OCI-M2 (cell line): ENCODE data around the gene RBM27.
"Not testable (repeated sequence)": the region's sequence is repeated elsewhere in the genome, so short reads cannot be mapped to it uniquely, and the experiment has no call there.

Experiments
- DNase-seq: peaks from one replicate; lab custom pipeline; 2025; ENCODE audit not compliant: unreplicated experiment; lab: John Stamatoyannopoulos, UW

The RBM27 gene

DNA sequence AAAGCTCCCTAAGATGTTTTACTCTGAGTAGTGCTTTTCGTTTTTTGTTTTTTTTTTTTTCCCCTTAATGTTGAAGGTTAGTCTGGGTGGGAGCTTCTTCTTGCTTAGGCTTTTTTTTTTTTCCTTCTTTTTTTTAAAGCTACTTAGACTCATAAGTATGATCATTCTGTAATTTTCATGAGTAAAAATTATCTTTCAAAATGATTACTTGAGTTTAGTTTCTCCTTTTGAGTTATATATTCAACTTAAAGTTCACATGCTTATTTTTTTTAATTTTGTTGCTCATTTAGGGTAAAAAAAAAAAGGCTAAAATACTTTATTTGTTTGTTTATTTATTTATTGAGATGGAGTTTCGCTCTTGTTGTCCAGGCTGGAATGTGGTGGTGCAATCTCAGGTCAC is 2.9 kb downstream of the RBM27 start:
- DNase-seq = no peak

DNA sequence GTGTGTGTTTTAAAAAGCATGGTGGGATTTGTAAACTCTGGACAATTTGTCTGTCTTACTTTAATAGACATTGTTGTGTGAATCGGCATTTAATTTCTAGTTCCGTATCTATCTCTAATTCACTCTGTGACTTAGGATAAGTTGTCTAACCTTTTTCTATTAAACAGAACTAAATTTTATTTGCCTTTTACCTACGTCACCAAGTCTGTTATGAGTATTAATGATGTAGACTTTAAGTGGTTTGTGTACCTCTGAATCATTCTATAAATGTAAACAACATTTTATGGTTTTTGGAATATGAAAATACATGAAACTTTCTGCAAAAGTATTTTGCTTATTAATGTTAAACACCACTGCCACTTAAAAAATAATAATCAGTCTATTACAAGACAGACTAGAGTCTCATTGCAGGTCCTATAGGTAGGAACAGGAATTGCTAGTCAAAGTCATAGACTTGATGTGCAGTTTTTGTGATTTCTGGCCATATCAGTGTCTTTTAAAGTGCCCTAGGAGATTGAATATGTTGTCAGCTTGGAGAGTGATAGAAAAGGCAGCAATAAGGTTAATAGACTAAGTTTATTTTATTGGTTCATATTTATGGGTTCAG is 5.6 kb downstream of the RBM27 start:
- DNase-seq = no peak

DNA sequence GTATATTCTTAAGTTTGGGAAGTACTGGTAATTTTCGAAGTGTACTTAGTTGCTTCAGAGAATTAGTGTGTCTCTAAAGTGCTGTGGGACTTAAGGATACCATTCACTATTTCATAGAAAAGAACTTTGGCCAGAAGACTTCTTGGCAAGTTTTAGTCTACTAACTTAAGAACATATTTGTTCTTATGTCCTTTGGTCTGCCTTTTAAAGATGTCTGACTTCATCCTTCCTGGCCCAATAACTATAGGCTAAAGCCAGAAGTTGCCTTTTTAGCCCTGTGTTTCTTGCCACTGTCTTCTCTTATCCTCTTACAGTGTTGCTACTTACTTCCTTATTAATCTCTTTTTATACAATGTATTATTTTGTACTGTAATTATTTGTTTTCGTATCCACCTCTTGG is 6.3 kb downstream of the RBM27 start:
- no peak for DNase-seq

- DNase-seq = not testable (repeated sequence)
Observed at GRCh38 chr5:146210810-146211209, 7.4 kb downstream of the RBM27 start.

- DNase-seq = no peak
Observed at GRCh38 chr5:146213210-146213826, 9.9 kb downstream of the RBM27 start.

GRCh38 chr5:146214881-146215280 is 11.5 kb downstream of the RBM27 start:
- DNase-seq = not testable (repeated sequence)

GRCh38 chr5:146218168-146218567 is 14.8 kb downstream of the RBM27 start:
- DNase-seq = no peak

DNA sequence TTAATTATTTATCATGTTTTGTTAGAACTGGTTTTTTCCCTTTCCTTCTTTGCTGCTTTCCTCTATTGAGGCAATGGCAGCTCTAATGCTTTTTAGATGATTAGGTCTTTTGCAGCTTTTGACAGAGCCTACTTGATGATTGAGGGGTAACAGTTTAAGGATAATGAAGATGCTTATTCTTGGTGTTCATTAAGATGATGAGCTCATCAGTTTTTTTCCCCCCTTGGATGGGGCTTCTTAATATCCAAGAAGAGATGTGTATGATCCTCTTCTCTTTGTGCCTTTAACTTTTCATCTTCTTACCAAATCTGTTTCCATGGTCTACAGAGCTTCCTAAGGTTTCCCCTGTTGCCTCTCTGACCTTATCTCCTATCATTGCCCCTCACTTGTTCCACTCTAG is 15.8 kb downstream of the RBM27 start:
- no peak for DNase-seq

DNA sequence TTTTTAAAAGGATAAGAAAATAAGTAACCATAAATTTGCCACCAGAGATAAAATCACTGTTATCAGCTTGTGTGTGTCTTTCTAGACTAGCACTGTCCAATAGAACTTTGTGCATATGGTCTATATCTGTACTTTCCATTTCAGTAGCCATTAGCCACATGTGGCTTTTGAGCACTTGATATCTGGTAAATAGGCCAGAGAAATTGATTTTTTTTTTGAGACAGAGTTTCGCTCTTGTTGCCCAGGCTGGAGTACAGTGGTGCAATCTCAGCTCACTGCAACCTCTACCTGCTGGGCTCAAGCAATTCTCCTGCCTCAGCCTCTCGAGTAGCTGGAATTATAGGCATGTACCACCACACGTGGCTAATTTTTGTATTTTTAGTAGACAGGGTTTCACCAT is 17.8 kb downstream of the RBM27 start:
- DNase-seq = no peak

GRCh38 chr5:146222005-146222404 is 18.6 kb downstream of the RBM27 start:
- DNase-seq = no peak

DNA sequence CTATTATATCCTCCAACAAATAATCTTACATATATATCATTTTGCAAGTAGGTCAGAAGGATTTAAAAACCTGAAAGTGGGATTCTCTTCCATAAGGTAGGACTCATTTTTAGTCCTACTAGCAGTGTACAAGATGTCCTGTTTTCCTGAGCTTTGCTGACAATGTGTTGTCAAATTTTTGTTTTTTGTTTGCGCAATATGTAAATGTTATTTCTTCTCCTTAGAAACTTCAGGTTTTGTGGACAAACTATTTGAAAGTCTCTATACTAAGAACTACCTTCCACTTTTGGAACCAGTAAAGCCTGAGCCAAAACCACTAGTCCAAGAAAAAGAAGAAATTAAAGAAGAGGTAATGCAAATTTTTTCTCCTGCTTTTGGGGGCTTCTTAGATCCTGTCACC is 19.8 kb downstream of the RBM27 start:
- no peak for DNase-seq

DNA sequence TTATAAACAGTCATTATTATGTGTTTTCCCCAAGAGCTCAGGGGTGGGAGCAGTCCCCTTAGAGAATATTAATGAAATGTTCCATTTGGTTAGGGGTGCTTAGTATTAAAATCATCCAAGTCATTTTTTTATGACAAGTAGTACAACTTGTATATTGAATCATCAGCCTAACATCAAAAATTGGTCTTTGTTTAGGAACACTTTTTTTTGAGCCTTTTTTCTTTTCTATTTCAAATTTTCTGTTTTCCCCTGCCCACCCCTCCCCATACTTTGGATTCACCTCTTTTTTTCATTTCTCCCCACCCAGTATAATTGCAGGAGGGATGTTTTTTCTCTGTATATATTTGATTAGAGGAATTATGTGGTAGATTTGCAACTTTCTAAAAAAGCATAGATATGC is 25.8 kb downstream of the RBM27 start:
- DNase-seq = no peak

GRCh38 chr5:146232223-146232622 is 28.8 kb downstream of the RBM27 start:
- DNase-seq = no peak

DNA sequence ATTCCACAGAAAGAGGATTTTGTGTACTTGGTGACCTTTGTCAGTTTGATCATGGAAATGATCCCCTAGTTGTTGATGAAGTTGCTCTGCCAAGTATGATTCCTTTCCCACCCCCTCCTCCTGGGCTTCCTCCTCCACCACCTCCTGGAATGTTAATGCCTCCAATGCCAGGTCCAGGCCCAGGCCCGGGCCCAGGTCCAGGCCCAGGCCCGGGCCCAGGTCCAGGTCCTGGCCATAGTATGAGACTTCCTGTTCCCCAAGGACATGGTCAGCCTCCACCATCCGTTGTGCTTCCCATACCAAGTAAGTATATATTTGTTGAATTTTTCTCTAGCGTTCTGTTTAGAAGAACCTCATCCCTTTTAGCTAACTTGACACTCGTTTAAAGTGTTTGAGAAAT is 30.0 kb downstream of the RBM27 start:
- DNase-seq = no peak

DNA sequence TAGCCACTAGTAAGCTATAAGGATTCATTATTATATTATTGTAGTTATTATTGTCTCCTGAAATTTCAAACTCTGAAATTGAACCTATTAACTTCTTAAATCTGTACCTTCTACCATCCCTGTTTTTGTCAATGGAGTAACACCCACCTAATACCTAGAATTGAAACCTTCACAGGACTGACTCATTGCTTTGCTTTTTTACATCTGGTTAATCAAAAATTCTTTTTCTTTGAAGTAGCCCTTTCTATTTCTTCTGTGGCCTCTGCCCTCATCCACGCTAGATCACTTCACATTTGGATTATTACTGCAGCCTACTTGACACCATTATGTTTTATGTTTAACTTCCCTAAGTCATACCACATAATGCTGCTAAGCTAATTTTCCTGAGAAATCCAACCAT is 35.6 kb downstream of the RBM27 start:
- DNase-seq = no peak

DNA sequence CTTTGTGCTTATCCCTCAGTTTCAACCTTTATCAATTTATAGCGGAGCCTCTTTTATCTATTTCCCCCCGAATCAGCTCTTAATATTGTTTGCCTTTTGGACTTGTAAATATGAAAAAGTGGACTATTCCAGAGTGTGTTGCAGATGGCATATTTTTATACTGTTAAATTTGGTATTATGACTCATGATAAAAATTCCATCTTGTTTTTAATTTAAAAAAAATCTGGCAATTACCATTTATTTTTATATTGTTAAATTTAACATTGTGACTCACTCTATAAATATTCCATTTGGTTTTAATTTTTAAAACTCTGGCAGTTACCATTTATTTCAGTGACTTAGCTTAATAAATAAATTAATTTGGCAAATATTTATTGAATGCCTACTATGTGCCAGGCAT is 37.5 kb downstream of the RBM27 start:
- no peak for DNase-seq

- DNase-seq = no peak
Observed at GRCh38 chr5:146243247-146243646, 39.8 kb downstream of the RBM27 start.

GRCh38 chr5:146248561-146248960 is 45.2 kb downstream of the RBM27 start:
- DNase-seq = no peak

GRCh38 chr5:146249801-146250200 is 46.4 kb downstream of the RBM27 start:
- DNase-seq = no peak
